Endothelial cell of umbilical vein (primary cell): ENCODE data around the gene MOB3B. TPM values are rescaled to one million over a fixed set of nuclear protein-coding genes. Genes with fewer than 3 reads are reported as not detected.

ENCODE experiments used
- BruUV-seq: library from RNA; stranded (reverse); fragments of 400-500 nt; replicated peaks from 2 replicates; lab custom pipeline; 2021; lab: Mats Ljungman, UMichigan
- CTCF ChIA-PET: fragments of 300-600, 350-600 bp; sonication (Branson Sonifier 250); formaldehyde crosslinking; loops from one replicate; lab custom pipeline; 2021; ENCODE audit warnings: antibody characterized with exemption, inconsistent platforms; lab: Charles Lee
- POLR2A ChIA-PET: fragments of 300-600, 350-600 bp; sonication (Branson Sonifier 250); formaldehyde crosslinking; loops from one replicate; lab custom pipeline; 2021; ENCODE audit warnings: antibody characterized with exemption, inconsistent platforms; lab: Charles Lee
- DNase-seq: peaks from one replicate; pipeline ENCODE4 v3.0.0-alpha.2; 2011; ENCODE audit warnings: low read depth, low spot score
- FAIRE-seq: peaks from 2 replicates; lab custom pipeline; 2011; peaks lifted over from hg19 to GRCh38; lab: Jason Lieb, UNC
- H2AFZ ChIP-seq: 2 replicates; pipeline ENCODE4 v1.6.0; 2012; ENCODE audit warnings: low read depth, low read length, control low read depth, inconsistent platforms
- H3K27ac ChIP-seq: 2 replicates; pipeline ENCODE4 v1.5.1; 2011; ENCODE audit warnings: low read depth, mild to moderate bottlenecking, control low read depth, low read length, moderate library complexity; ENCODE audit not compliant: insufficient read depth
- H3K27me3 ChIP-seq, 2 experiments: 2 replicates each; pipeline versions ENCODE4 v1.6.0 to v1.6.1; 2011; ENCODE audit warnings: low read length in 2 of 2, mixed read lengths in 1 of 2; ENCODE audit not compliant: control insufficient read depth in 2 of 2, insufficient read depth in 2 of 2
- H3K36me3 ChIP-seq, 2 experiments: 2 replicates in 1 of 2; 3 replicates in 1 of 2; pipeline ENCODE4 v1.5.1; 2011; ENCODE audit warnings: low read length in 2 of 2, mild to moderate bottlenecking in 1 of 2, moderate library complexity in 1 of 2; ENCODE audit not compliant: control insufficient read depth in 2 of 2, insufficient read depth in 2 of 2; ENCODE audit errors: extremely low read depth in 1 of 2
- H3K4me1 ChIP-seq: 3 replicates; pipeline ENCODE4 v1.5.1; 2011; ENCODE audit warnings: mild to moderate bottlenecking, low read length; ENCODE audit not compliant: control insufficient read depth, insufficient read depth; ENCODE audit errors: extremely low read depth
- H3K4me2 ChIP-seq: 2 replicates; pipeline ENCODE4 v1.6.1; 2011; ENCODE audit warnings: low read length, control low read depth, mixed read lengths; ENCODE audit not compliant: insufficient read depth
- H3K4me3 ChIP-seq, 3 experiments: fragments of 200-600 bp in 1 of 3; sonication (generic), shearing (Covaris generic) in 1 of 3; replicated peaks in 1 of 3; 2 replicates each; pipeline ENCODE4 v1.5.1; 2011 to 2016; ENCODE audit warnings: control low read depth in 3 of 3, low read length in 3 of 3, mild to moderate bottlenecking in 2 of 3, inconsistent platforms in 1 of 3, low read depth in 1 of 3, moderate library complexity in 1 of 3; ENCODE audit not compliant: insufficient read depth in 1 of 3
- H3K79me2 ChIP-seq: 2 replicates; pipeline ENCODE4 v1.6.0; 2012; ENCODE audit warnings: low read length, inconsistent platforms; ENCODE audit not compliant: control insufficient read depth, insufficient read depth
- H3K9ac ChIP-seq: replicated peaks from 2 replicates; pipeline ENCODE3; 2011; ENCODE audit warnings: low read length, control low read depth; ENCODE audit not compliant: insufficient read depth; ENCODE audit errors: extremely low read depth
- H3K9me1 ChIP-seq: replicated peaks from 3 replicates; pipeline ENCODE4 v1.6.0; 2011; ENCODE audit warnings: mild to moderate bottlenecking, low read length; ENCODE audit not compliant: control insufficient read depth, insufficient read depth; ENCODE audit errors: extremely low read depth
- H3K9me3 ChIP-seq: replicated peaks from 2 replicates; pipeline ENCODE4 v1.5.1; 2012; ENCODE audit warnings: low read length, inconsistent platforms; ENCODE audit not compliant: control insufficient read depth, insufficient read depth
- H4K20me1 ChIP-seq: replicated peaks from 2 replicates; pipeline ENCODE3; 2011; ENCODE audit warnings: mild to moderate bottlenecking, low read length; ENCODE audit not compliant: control insufficient read depth, insufficient read depth; ENCODE audit errors: extremely low read depth
- CTCF ChIP-seq, 2 donors: IDR thresholded peaks; 1 replicate in 1 of 2; 2 replicates in 1 of 2; pipeline ENCODE4 v1.5.1; 2011; ENCODE audit warnings: low read length in 2 of 2, mild to moderate bottlenecking in 2 of 2, moderate library complexity in 2 of 2, control low read depth in 1 of 2, inconsistent platforms in 1 of 2, low read depth in 1 of 2; ENCODE audit not compliant: insufficient read depth in 1 of 2; ENCODE audit errors: extremely low read depth in 1 of 2
- EZH2 ChIP-seq: IDR thresholded peaks from 2 replicates; pipeline ENCODE4 v1.6.1; 2012; ENCODE audit warnings: borderline replicate concordance, low read depth, mild to moderate bottlenecking, moderate library complexity, low read length, inconsistent platforms; ENCODE audit not compliant: severe bottlenecking
- FOS ChIP-seq: IDR thresholded peaks from 2 replicates; pipeline ENCODE4 v1.6.1; 2011; ENCODE audit warnings: mild to moderate bottlenecking, low read length, moderate library complexity, borderline replicate concordance; ENCODE audit not compliant: insufficient read depth
- GATA2 ChIP-seq: IDR thresholded peaks from 2 replicates; pipeline ENCODE4 v1.7.0; 2011; ENCODE audit warnings: low read depth, mild to moderate bottlenecking, moderate library complexity, mixed read lengths, low read length; ENCODE audit not compliant: insufficient read length, insufficient read depth
- JUN ChIP-seq: IDR thresholded peaks from 2 replicates; pipeline ENCODE4 v1.6.1; 2011; ENCODE audit warnings: borderline replicate concordance, low read depth; ENCODE audit not compliant: insufficient read length, insufficient read depth
- MYC ChIP-seq: IDR thresholded peaks from one replicate; pipeline ENCODE4 v1.6.1; 2011; ENCODE audit warnings: mild to moderate bottlenecking, low read depth, low read length
- POLR2A ChIP-seq: IDR thresholded peaks from 2 replicates; pipeline ENCODE4 v1.6.1; 2012; ENCODE audit warnings: low read depth, mild to moderate bottlenecking, control low read depth, low read length
- POLR2AphosphoS5 ChIP-seq: IDR thresholded peaks from 2 replicates; pipeline ENCODE4 v1.6.1; 2012; ENCODE audit warnings: low read depth, mild to moderate bottlenecking, control low read depth, low read length, moderate library complexity; ENCODE audit not compliant: insufficient read depth
- dilution Hi-C: fragments of 300-500 bp; cut with MboI; formaldehyde crosslinking; loops from one replicate; pipeline ENCODE4 v1.15.0; 2019; ENCODE audit warnings: low sequenced_read_pairs; ENCODE audit not compliant: extremely low pct_ligation_motif_present
- intact Hi-C: fragments of 100-400 bp; cut with micrococcal nuclease; formaldehyde crosslinking; loops from one replicate; pipeline ENCODE4 v1.10.0; 2022
- polyA plus RNA-seq, 4 experiments: library from polyadenylated mRNA; depleted of rRNA in 3 of 4; stranded (reverse) in 3 of 4; unstranded in 1 of 4; fragments of >200 nt; gene quantifications; 2 replicates each; pipeline versions ENCODE4 v1.2.1 to v1.2.3, GENCODE V29; 2011 to 2012; ENCODE audit warnings: missing spikeins in 1 of 4
- total RNA-seq: library from RNA; stranded (reverse); gene quantifications from 2 replicates; pipeline ENCODE4 v1.2.3, GENCODE V29; 2021
- TF ChIP-seq, protein P1 (sequence below): IDR thresholded peaks from 2 replicates; pipeline ENCODE4 v1.6.1; 2011; ENCODE audit not compliant: insufficient read depth, insufficient read length

Gene MOB3B
- total and polyA plus RNA-seq, 2 donors (not counting 3 experiments of a cell fraction or from before 2014, with no cell fraction given), result 0.03 TPM; not detected in 1

- intact Hi-C loops, result no loop called here
- dilution Hi-C loops, result no loop called here
These were observed 59.2 kb downstream of the MOB3B start for GRCh38 chr9:27470291-27470856.

More at GRCh38 chr9:27470291-27470856, 59.2 kb downstream of the MOB3B start:
- Histone ChIP-seq H3K36me3 (no peaks in the 10 kb centered on the region), H3K9me1 (no peaks in the 10 kb centered on the region), H3K4me3 (no peak overlapping the region), H3K79me2 (no peaks in the 10 kb centered on the region), H3K27ac (no peak overlapping the region), H3K4me2 (no peak overlapping the region), H3K27me3 (peaks cover 0 to 8% of the 10 kb centered on the region in 2 experiments), H3K9me3 (no peaks in the 10 kb centered on the region), H2AFZ (no peak overlapping the region), H3K4me1 (no peaks in the 10 kb centered on the region), H4K20me1 (no peaks in the 10 kb centered on the region), H3K9ac (no peak overlapping the region)
- DNase-seq, result no peak
- BruUV-seq, result no TSS peak
- ChIA-PET CTCF (interaction anchor here (0.6 kb wide), 1 partner anchor 67 kb away, joined by 3 read pairs; no protein-coding TSS in a partner anchor), POLR2A (no interaction called here)
- FAIRE-seq, result no peak
- TF ChIP-seq POLR2A (no peak), FOS (no peak), CTCF (IDR thresholded peaks at IDR 0.05; ENCODE audit: extremely low read depth in 1 of 2, insufficient read depth in 1 of 2, low read depth in 1 of 2, low read length in 2 of 2) (no peak), JUN (no peak), POLR2AphosphoS5 (no peak), MYC (no peak), GATA2 (no peak), EZH2 (no peak)
- TF ChIP-seq, protein P1, sequence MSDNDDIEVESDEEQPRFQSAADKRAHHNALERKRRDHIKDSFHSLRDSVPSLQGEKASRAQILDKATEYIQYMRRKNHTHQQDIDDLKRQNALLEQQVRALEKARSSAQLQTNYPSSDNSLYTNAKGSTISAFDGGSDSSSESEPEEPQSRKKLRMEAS, result no peak
